SHP77 (cell line): ENCODE data around the gene SPRY1.

Experiments used
- DNase-seq, 2 experiments: peaks; one replicate each; lab custom pipeline; 2025; lab: John Stamatoyannopoulos, UW

Gene SPRY1

DNA sequence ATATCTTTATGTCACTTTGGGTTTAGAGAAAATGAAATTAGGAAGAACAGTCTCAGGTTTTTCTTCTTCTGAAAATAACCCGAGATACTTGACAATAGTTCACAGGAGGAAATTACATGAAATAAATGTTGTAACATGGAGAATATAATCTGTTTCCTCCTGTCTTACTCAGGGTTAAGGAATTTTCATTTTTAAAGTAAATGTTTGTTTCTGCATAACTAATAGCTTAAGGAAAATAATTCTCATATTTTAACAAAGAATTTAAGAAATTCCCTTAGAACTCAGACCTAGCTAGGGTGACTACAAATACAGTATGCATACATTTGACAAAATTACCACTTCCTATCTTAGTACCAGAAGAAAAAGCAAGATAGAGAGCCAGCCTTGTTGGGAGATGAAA lies 17.2 kb upstream of the SPRY1 start:
- DNase-seq = no peak

DNA sequence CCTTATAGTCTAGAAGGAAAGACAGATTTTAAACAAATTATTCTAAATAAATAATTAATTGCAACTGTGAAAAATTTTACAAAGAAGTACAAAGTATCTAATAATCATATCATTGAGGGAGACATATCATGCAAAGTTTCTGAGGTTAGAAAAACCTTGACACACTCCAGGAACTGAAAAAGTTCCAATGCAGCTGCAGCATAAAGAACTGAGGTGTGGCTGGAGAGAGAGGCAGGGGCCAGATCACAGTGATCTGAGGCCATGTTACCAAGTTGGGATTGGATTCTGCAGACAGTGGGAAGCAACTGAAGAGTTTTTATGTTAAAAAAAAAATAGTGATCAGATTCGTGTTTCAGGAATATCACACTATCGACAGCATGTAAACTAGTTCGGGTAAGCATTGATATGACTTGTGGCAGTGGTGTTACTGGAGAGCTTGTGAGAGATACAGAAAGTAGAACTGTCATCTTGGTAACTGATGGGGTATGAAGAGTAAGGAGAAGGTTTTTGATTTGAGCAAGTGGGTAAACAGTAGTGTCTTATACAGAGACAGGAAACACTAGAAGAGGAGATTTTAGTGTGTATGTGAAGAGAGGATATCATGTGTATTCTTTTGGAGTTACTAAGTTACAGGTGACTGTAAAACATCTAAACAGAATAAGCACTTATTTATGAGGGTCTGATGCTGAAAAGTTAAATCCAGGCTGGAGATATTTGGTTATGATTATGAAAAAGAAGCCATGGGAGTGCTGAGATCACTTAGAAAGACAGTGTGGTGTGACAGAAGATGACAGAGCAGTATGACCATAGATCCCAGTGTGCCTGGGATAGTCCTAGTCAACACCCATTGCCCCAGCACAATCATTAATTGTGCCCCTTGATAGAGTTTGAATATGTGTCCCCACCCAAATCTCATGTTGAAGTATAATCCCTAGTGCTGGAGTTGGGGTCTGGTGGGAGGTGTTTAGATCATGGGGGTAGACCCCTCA lies 15.6 kb upstream of the SPRY1 start:
- no peak for DNase-seq

DNA sequence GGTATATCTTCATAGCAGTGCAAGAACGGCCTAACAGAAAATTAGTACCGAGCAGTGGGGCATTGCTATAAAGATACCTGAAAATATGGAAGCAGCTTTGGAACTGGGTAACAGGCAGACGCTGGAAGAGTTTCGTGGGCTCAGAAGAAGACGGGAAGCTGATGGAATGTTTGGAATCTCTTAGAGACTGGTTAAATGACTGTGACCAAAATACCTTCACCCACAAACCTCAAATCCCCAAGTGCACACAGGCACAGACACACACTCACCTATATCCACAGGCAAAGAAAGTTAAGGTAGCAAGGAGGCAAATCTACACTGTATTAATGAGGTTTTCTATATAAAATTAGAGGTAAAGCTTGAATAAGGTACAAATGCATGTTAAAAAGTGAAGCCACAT lies 14.6 kb upstream of the SPRY1 start:
- no peak for DNase-seq

DNA sequence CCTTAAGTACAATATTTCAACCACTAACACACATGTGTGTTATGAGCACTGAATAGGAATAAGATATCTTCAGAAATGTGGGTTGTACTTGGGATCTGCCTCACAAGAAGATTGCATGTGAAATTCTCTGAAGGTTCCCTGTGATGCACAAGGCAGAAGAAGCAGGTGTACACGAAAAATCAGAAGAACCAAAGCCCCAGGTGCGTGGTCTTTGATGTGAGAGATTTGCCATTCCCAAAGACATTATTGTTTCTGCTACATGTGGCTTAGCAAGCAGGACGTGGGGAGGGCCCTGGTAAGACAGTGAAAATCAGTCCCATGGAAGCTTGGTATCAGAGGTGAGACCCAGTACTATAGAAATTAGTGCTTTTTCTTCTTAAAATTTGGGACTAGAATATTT lies 13.0 kb upstream of the SPRY1 start:
- DNase-seq = no peak

DNA sequence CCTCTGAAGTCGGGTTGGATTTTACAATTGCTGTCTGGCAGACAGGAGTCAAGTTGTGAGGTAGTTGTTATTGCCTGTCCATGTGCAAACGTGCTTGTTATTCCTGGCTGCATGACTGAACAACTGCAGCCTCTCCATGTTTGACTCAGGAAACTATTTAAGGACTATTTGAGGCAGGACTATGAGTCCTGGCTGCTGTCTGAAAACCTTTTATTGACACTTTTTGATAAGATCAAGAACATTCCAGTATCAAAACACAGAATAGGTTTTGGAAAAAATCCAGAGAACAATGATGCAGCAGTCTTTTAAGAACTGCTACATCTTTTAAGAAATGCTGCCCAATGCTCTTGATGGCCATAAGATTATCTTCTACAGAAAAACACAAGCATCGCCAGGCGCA lies 10.0 kb upstream of the SPRY1 start:
- no peak for DNase-seq

DNA sequence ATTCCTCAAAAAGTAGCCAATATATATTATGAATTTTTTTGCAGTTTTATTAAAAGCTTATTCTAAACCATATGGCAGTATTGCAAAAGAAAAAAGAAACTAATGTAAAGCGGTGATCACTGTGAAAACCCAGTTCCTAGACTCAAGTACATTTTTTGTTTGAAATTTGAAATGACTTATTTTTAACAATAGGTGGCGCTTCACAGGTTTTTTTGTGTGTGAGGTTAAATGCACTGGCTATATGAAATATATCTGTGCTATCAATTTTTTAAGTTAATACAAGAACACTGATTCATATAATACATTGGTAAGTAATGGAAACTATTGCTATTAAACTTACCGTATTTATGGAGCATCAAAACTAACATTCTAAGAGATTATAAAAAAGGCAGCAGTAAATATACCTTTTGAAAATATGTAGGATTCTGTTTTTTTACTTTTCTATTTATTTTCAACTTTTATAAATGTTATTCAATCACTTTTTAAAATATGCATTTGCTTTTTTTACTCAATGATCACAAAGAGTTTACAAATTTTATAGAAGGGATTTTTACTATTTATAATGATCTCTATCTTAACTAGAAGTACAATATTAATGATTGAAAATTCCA lies 5.6 kb upstream of the SPRY1 start:
- DNase-seq = no peak

DNA sequence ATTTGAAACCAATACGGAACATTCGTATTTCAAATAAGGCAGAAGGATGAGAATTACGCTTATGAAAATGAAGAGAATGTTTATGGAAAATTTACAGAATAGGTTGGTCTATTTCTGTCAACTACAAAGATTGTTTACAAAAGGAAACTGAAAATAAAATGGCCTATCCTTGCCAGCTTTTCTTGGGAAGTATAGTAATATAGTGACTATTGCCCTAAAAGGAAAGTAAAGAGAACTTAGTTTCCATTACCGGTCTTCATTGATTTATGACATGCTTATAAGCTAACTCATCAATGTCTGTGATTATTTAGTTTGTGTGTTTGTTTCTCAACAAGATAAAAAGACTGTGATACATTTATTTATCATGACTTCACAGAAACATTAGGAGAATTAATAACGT lies 2.9 kb upstream of the SPRY1 start:
- DNase-seq = no peak

DNA sequence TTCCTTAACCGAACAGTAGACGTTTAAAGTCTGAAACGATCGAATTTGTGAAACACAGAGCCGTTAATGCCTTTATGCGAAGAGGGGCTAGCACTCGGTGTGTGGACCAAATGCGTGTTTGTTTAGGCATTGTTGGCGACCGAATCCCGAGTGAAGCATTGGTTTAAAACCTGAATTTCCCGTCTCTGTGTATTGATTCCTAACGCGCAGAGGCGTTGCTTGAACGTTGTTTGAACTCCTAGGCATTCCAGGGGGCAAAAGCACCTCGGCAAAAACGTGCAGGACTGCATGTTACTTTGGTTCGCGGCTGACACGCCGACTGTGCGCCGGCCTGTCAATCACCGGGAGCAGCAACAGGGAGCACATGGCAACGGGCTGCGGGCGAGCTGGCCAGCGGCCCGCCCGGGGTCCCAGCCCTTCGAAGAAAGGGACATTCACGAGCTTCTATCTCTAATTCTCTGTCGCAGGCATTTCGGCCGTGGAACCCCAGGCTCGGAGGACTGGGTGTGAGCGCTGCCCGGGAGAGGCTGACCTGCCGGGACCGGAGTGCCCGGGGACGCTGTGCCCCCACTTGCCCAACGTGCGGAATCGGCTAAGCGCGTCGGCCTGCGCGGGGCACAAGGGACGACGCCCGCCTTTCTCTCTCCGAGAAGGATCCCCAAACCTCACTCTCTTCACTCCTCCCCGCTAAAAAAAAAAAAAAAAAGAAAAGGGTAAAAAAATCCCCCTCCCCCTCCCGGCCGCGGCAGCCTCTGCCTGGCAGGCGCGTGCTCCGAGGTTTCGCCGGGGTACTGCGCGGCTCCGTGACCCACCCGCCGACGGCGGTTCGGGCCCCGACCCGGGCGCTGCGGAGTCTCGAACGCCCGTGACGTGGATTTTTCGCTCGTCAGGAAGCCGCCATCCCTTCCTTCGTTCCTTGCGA lies 810 bp downstream of the SPRY1 start:
- no peak for DNase-seq

DNA sequence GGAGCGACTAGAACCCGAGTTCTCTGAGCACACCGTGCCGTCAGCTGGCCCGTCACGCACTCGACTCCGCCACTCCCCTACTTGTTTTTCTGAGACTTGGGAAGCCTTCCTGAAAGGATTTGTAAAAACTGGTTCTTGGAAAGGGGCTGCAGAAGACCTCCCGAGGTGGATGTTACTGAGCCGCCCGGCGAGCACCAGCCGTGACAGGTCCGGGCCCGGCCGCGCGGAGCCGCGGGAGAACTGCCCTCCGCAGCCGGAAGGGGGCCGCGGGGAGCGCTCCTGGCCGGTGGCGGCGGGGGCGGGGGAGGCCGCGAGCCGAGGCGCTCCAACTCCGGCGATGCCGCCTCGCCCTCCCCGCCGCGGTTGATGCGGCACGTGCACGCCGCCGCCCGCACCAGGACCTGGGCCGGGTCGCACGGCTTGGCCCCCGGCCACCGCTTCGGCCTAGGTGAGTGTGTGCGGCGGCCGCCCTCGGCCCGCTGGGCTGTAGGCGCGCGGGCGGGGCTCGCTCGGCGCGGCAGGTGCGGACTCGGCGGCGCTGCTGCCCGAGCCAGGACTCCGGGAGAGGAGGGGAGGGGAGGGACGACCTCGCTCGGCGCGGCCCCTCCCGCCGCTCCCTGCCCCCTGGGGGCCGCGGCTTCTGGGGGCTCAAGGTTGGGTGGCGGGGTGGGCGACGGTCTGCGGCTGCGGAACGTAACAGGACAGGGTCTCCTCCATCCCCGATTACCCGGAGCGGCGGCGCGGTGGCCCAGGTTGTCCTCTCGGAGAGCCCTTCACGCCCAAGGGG lies 1.7 kb downstream of the SPRY1 start:
- peak in 1 of 2 experiments; percentile 52 for DNase-seq

DNA sequence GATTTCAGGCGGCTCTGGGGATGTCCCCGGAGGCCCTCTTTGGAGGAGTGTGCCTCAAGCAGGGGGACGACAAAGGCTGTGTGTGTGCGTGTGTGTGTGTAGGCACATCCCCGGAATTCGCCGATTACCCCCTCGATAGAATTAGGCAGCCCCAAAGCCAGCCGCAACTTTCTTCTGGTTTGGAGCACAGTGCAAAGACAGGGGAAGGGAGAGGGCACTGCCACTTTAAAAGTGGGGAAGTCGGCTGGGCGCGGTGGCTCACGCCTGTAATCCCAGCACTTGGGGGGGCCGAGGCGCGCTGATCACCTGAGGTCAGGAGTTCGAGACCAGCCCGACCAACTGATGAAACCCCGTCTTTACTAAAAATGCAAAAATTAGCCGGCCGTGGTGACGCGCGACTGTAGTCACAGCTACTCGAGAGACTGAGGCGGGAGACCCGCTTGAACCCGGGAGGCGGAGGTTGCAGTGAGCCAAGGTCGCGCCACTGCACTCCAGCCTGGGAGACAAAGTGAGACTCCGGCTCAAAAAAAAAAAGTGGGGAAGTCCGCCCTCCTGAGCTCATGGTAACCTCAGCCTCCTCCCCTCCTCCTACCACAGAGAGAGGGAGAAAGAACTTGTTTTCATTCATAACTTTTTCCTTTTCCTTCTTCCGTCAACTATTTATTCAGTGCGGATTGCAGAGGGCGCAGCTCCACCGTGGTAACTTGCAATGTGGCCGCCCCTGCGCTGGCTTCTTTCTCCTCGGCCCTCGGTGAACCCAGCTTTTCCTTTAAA lies 2.4 kb downstream of the SPRY1 start:
- no peak for DNase-seq

DNA sequence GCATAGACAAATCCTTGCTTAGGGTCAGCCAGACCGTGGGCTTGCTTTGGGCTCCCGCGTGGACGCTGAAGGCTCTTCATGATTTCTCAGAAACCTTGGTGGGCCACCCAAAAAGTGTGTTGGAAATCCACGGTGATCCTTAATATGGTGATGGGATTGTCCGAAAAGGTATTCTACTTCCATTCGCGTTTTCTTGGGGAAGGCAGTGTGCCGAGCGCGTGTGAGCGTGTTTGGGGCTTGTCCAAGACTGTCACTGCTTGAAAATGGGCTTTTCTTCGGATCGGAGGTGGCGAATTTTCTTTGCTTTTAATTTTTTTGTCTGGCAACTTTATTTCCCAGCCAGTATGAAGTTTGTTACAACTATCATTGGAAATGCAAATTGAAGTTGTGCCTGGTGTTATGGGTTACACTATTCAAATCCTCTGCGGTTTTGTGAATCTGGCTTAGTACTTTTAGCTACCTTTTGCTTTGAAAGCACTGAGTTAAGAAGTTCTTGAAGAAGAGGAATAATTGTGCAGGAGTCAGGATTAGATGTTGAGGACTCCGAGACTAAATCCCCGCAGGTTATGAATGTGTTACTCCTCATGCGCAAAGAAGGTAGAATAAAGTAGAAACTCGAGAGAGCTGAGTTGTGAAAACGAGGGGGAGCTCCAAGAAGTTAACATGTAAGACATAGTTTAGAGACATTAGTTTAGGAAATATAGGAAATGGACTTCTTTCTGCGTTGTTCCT lies 3.2 kb downstream of the SPRY1 start:
- no peak for DNase-seq

DNA sequence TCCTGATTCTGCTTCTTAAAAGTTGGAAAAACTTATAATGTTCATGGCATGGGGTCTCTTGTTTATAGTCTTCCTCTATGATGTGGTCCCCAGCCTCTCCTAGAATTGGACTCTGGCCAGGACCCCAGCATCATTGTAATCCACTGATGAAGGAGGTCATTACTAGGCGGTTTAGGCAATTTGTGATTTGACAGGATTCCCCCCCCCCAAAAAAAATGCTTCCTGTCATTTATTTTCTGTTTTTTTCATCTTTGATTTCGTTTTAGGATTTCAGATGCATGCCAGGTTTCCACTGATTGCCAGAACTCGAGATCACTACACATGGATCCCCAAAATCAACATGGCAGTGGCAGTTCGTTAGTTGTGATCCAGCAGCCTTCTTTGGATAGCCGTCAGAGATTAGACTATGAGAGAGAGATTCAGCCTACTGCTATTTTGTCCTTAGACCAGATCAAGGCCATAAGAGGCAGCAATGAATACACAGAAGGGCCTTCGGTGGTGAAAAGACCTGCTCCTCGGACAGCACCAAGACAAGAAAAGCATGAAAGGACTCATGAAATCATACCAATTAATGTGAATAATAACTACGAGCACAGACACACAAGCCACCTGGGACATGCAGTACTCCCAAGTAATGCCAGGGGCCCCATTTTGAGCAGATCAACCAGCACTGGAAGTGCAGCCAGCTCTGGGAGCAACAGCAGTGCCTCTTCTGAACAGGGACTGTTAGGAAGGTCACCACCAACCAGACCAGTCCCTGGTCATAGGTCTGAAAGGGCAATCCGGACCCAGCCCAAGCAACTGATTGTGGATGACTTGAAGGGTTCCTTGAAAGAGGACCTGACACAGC lies 4.9 kb downstream of the SPRY1 start:
- no peak for DNase-seq

DNA sequence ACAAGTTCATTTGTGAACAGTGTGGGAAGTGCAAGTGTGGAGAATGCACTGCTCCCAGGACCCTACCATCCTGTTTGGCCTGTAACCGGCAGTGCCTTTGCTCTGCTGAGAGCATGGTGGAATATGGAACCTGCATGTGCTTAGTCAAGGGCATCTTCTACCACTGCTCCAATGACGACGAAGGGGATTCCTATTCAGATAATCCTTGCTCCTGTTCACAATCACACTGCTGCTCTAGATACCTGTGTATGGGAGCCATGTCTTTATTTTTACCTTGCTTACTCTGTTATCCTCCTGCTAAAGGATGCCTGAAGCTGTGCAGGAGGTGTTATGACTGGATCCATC lies 5.5 kb downstream of the SPRY1 start:
- no peak for DNase-seq

DNA sequence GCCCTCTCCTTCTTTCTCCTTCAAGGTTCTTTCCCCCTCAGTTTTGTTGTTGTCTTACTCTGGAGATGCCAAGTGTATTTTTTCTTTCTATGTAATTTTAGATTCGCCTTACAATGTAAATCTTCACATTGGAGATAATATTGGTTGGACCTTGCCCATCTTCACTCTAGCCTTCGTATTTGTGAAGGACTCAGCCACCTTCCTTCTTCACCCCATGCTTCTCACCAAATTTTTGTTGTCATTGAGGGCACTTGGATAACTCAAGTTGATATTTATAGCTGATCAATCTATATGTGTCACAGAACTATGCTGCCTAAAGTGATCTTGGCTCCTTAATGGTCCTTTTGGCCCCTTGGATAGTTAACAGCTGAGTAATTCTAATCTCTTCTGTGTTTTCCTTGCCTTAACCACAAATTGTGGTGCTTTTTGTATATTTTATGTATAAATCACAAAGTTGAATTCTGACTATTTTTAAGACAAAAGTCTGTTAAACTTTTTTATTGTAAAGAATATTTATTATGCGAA lies 6.5 kb downstream of the SPRY1 start:
- no peak for DNase-seq

DNA sequence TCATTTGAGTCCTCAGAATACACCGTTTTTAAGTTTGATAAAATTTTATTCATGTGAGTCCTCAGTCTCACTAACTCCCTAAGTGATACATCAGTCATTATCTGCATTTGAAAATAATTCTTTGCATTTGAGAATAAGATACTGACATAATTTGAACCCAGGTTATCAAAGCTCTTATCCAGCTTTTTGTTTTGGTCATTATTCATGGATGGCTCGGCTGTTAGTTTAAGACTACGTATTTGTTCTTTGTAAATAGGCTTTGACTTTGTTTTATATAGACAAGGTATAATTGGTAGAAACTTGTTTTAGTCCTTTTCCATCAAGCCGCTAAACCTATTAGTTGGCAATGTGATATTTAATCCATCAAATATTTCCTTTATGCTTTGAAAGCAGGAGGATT lies 7.9 kb downstream of the SPRY1 start:
- DNase-seq = no peak

DNA sequence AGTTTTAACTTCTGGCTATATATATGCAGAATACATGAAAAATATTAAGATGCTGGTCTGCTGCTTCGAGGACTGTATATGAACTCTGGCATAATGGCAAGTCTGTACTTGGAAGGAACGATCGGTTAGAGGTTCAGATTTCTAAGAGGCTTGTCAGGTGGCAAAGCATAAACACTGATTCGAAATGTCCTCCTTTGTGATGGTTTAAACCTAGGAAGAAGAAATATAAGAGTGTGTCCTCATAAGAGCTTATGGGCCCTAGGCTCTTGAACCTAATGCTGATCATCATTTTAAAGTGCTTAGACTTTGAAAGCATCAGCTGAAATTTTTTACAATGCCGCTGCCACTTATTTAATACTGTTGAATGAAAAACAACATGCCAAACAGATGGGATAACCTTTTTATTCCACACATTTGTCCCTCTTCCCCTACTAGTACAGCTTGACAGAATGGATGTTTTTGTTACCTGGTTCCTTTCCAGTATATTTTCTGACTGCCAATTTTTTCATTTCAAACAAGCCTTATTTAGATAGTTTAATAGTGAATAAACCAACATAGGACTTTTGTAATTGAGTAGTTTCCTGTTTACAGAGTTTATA lies 8.8 kb downstream of the SPRY1 start:
- no peak for DNase-seq

DNA sequence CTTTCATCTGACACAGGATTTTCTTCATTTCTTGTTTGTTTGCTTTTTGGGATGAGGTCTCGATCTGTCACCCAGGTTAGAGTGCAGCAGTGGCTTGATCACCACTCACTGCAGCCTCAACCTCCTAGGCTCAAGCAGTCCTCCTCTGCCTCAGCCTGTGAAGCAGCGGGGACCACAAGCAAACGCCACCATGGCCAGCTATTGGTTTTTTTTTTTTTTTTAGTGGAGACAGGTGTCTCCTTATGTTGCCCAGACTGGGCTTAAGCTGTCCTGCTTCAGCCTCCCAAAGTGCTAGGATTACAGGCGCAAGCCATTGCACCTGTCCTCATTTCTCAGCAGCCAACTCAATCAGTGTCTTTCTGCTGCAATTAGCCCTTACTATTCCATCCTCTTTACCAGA lies 10.3 kb downstream of the SPRY1 start:
- peak; percentile 26 to 40 for DNase-seq

DNA sequence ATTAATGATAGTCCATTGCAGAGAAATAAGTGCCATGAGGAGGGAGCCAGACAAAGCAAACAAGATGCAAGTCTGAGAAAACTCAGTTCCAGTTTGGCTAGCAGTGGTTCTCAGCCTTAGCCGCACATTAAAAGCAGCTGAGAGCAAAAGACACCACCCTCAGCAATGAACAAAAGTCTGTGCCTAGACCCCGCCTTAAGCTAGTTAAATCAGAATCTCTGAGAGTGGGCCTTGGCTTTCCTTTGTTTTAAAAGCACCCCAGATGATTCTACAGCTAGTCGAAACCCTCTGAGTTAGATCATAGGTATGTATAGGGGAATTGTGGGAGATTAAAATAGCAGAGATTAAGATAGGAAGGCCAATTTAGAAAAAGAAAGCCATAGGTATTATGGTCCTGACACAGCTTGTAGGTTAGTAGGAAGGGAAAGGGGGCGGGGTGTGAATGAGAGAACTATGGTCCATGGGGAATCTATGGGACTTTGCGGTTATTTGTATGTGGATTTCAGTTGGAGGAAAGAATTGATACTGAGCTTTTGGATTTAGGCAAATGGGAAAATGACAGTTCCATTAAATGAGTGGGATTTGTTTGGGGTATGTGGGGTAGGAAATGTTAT lies 12.0 kb downstream of the SPRY1 start:
- no peak for DNase-seq
